ENCODE measurements around the gene AMFR.

The AMFR gene

DNA sequence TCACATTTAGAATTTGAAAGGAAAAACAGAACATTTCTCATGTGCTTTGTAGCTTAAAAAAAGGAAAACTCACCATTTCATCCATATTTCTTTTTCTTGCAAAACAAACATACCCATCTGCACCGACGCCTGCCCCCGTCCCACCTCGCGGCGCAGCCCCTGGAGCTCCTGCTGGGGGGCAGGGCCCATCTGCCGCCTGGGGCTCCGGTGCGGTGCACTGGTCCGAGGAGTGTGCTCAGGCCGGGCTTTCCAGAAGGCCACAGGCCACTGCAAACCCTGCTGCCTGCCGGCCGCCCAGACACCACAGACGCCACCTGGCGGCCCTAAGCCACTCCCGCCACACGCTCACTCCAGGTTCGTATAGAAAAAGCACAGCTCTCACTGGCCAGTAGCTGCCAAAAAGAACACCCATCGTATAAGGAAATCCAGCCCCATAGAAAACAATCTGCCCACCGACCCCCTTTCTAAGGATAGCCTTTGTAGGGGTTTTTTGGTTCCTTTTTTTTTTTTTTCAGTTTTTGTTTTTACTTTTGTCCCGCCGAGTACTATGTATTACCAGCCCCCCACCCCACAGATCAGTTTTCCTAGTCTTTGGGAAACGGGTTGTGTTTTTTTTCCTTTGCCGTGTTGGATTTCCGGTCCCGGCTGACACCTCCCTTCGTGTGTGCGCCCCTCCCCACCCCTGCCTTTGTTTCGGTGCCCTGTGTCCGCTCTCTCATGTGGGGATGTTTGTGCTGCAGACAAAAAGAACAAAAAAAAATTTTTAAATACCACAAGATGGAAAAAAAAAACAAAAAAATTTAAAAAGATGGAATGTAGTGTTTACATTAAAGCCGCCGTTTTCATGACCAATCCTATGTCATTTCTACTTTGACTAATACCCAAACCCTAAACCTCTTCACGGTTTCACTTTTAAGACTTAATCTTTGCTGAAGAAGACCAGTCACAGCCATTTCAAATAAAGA, 68.8 kb downstream of the AMFR start:
- Histone ChIP-seq H3K79me2 (ENCODE audit: insufficient read depth, low read length) (no peaks in the 10 kb centered on the region), H3K27me3 (ENCODE audit: insufficient read depth, low read length) (peaks cover 3% of the 10 kb centered on the region; the same call in 1 of the 2 replicates), H4K20me1 (ENCODE audit: insufficient read depth, low read length) (no peaks in the 10 kb centered on the region), H3K9me3 (ENCODE audit: low read length) (no peaks in the 10 kb centered on the region), H3K9me2 (ENCODE audit: low read depth, low read length) (no peaks in the 10 kb centered on the region), H3K4me3 (ENCODE audit: low read depth, low read length, poor library complexity, severe bottlenecking) (peak overlapping the region; percentile 55), H3F3A (ENCODE audit: insufficient read depth, low read length) (no peaks in the 10 kb centered on the region), H3K9ac (ENCODE audit: low read length) (peak overlapping the region; percentile 58), H3K4me2 (ENCODE audit: low read length) (peak overlapping the region; percentile 72), H2AFZ (ENCODE audit: low read length) (peak overlapping the region; percentile 85), H3K27ac (ENCODE audit: low read depth, low read length, poor library complexity, severe bottlenecking) (peak overlapping the region; percentile 21), H3K36me3 (ENCODE audit: insufficient read depth, low read length) (no peaks in the 10 kb centered on the region), H3K4me1 (ENCODE audit: insufficient read depth, low read length, severe bottlenecking) (peaks cover 25% of the 10 kb centered on the region)
- TF ChIP-seq, protein P1, sequence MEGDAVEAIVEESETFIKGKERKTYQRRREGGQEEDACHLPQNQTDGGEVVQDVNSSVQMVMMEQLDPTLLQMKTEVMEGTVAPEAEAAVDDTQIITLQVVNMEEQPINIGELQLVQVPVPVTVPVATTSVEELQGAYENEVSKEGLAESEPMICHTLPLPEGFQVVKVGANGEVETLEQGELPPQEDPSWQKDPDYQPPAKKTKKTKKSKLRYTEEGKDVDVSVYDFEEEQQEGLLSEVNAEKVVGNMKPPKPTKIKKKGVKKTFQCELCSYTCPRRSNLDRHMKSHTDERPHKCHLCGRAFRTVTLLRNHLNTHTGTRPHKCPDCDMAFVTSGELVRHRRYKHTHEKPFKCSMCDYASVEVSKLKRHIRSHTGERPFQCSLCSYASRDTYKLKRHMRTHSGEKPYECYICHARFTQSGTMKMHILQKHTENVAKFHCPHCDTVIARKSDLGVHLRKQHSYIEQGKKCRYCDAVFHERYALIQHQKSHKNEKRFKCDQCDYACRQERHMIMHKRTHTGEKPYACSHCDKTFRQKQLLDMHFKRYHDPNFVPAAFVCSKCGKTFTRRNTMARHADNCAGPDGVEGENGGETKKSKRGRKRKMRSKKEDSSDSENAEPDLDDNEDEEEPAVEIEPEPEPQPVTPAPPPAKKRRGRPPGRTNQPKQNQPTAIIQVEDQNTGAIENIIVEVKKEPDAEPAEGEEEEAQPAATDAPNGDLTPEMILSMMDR (IDR thresholded peaks at IDR 0.05; ENCODE audit: low read length), result peak; percentile 95
- TF ChIP-seq EZH2 (IDR thresholded peaks at IDR 0.05; ENCODE audit: borderline replicate concordance, low read length), result no peak

DNA sequence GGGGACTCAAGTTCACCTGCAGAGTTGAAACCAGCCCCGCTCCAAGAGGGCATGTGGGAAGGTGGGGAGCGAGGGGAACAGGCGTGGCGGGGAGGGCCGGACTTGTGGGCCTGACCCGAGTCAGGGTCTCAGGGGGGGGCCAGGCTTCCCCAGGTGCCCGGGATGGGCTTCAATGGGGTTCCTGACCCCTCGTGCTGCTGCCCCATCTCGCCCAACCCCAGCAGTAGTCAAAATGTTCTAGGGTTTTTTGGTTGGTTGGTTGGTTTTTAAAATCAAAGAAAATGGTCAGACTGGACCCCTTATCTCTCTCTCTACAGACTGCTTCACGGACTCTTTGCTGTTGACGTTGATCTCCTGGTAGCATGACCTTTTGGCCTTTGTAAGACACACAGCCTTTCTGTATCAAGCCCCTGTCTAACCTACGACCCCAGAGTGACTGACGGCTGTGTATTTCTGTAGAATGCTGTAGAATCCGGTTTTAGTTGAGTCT, 69.5 kb downstream of the AMFR start:
- no peak for TF ChIP-seq EZH2 (IDR thresholded peaks at IDR 0.05; ENCODE audit: borderline replicate concordance, low read length)
- TF ChIP-seq, protein P1 (IDR thresholded peaks at IDR 0.05; ENCODE audit: low read length), result no peak
- Histone ChIP-seq H3K27ac (ENCODE audit: low read depth, low read length, poor library complexity, severe bottlenecking) (no peak overlapping the region), H3K9me3 (ENCODE audit: low read length) (no peaks in the 10 kb centered on the region), H3K4me1 (ENCODE audit: insufficient read depth, low read length, severe bottlenecking) (peaks cover 25% of the 10 kb centered on the region), H3F3A (ENCODE audit: insufficient read depth, low read length) (no peaks in the 10 kb centered on the region), H3K4me2 (ENCODE audit: low read length) (peak overlapping the region; percentile 72; the same call in 1 of the 2 replicates), H3K79me2 (ENCODE audit: insufficient read depth, low read length) (no peaks in the 10 kb centered on the region), H4K20me1 (ENCODE audit: insufficient read depth, low read length) (no peaks in the 10 kb centered on the region), H3K9ac (ENCODE audit: low read length) (no peak overlapping the region), H3K27me3 (ENCODE audit: insufficient read depth, low read length) (peaks cover 3% of the 10 kb centered on the region; the same call in 1 of the 2 replicates), H3K36me3 (ENCODE audit: insufficient read depth, low read length) (no peaks in the 10 kb centered on the region), H3K9me2 (ENCODE audit: low read depth, low read length) (no peaks in the 10 kb centered on the region), H2AFZ (ENCODE audit: low read length) (no peak overlapping the region), H3K4me3 (ENCODE audit: low read depth, low read length, poor library complexity, severe bottlenecking) (no peak overlapping the region)

DNA sequence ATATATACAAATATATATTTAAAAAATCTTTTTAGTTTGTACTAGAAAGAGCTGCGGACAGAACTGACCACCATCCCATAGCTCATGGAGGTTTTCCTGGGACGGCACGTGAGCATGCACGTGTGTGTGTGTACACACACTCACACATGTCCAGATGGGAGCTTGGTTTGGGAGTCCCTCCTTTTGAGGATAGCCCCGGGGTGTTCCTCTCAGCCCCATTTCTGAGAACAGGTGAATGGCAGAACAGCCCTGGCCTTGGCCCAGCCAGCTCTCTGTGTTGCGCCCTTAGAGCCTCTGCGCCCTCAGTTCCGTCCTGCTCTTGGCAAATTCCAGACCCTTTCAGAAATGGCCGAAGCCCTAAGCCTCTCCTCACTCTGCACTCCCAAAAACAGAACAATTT, 70.1 kb downstream of the AMFR start:
- H3K36me3 ChIP-seq (ENCODE audit: insufficient read depth, low read length), result no peaks in the 10 kb centered on the region
- H3K9me2 ChIP-seq (ENCODE audit: low read depth, low read length), result no peaks in the 10 kb centered on the region
- no peaks in the 10 kb centered on the region for H3K9me3 ChIP-seq (ENCODE audit: low read length)
- H3K9ac ChIP-seq (ENCODE audit: low read length), result no peak overlapping the region
- no peak overlapping the region for H3K4me3 ChIP-seq (ENCODE audit: low read depth, low read length, poor library complexity, severe bottlenecking)
- no peak overlapping the region for H2AFZ ChIP-seq (ENCODE audit: low read length)
- H3K79me2 ChIP-seq (ENCODE audit: insufficient read depth, low read length), result no peaks in the 10 kb centered on the region
- H3K27ac ChIP-seq (ENCODE audit: low read depth, low read length, poor library complexity, severe bottlenecking), result no peak overlapping the region
- H3K4me2 ChIP-seq (ENCODE audit: low read length), result no peak overlapping the region
- peaks cover 25% of the 10 kb centered on the region for H3K4me1 ChIP-seq (ENCODE audit: insufficient read depth, low read length, severe bottlenecking)
- peaks cover 3% of the 10 kb centered on the region; the same call in 1 of the 2 replicates for H3K27me3 ChIP-seq (ENCODE audit: insufficient read depth, low read length)
- no peak for TF ChIP-seq EZH2 (IDR thresholded peaks at IDR 0.05; ENCODE audit: borderline replicate concordance, low read length)
- TF ChIP-seq, protein P1 (IDR thresholded peaks at IDR 0.05; ENCODE audit: low read length), result no peak
- no peaks in the 10 kb centered on the region for H4K20me1 ChIP-seq (ENCODE audit: insufficient read depth, low read length)
- no peaks in the 10 kb centered on the region for H3F3A ChIP-seq (ENCODE audit: insufficient read depth, low read length)
